Glomerular visceral epithelial cell (primary cell): ENCODE data around the gene AP3D1.
A peak's percentile ranks its signal among the peaks of the same experiment; 100 is the strongest.
"Not testable (repeated sequence)": the region's sequence is repeated elsewhere in the genome, so short reads cannot be mapped to it uniquely, and the experiment has no call there.

Experiments
- DNase-seq: peaks from one replicate; pipeline ENCODE4 v3.0.0-alpha.2; 2016; ENCODE audit errors: extremely low spot score

The AP3D1 gene

GRCh38 chr19:2150794-2151338 is 500 bp downstream of the AP3D1 start:
- DNase-seq = peak; percentile 23

GRCh38 chr19:2149980-2150793 is 1.2 kb downstream of the AP3D1 start:
- peak; percentile 37 for DNase-seq

GRCh38 chr19:2148482-2149135 is 2.8 kb downstream of the AP3D1 start:
- no peak for DNase-seq

GRCh38 chr19:2145831-2146241 is 5.5 kb downstream of the AP3D1 start:
- DNase-seq = no peak

- DNase-seq = no peak
Observed at GRCh38 chr19:2144190-2144589, 7.2 kb downstream of the AP3D1 start.

- no peak for DNase-seq
Observed at GRCh38 chr19:2142173-2142829, 9.1 kb downstream of the AP3D1 start.

- DNase-seq = no peak
Observed at GRCh38 chr19:2140138-2140569, 11.2 kb downstream of the AP3D1 start.

- DNase-seq = no peak
Observed at GRCh38 chr19:2139385-2140137, 11.8 kb downstream of the AP3D1 start.

GRCh38 chr19:2138061-2138728 is 13.2 kb downstream of the AP3D1 start:
- DNase-seq = no peak

- DNase-seq = no peak
Observed at GRCh38 chr19:2136796-2137195, 14.6 kb downstream of the AP3D1 start.

- DNase-seq = no peak
Observed at GRCh38 chr19:2135474-2136402, 15.6 kb downstream of the AP3D1 start.

- DNase-seq = no peak
Observed at GRCh38 chr19:2132731-2133490, 18.5 kb downstream of the AP3D1 start.

GRCh38 chr19:2132191-2132590 is 19.2 kb downstream of the AP3D1 start:
- DNase-seq = no peak

- DNase-seq = not testable (repeated sequence)
Observed at GRCh38 chr19:2131012-2131975, 20.1 kb downstream of the AP3D1 start.

GRCh38 chr19:2129892-2130770 is 21.2 kb downstream of the AP3D1 start:
- no peak for DNase-seq

- no peak for DNase-seq
Observed at GRCh38 chr19:2129486-2129885, 21.9 kb downstream of the AP3D1 start.

- no peak for DNase-seq
Observed at GRCh38 chr19:2129022-2129421, 22.3 kb downstream of the AP3D1 start.
